Uterus (tissue), 2 donors: ENCODE measurements around the gene HSD17B8.

Experiments
- CTCF ChIP-seq, 4 experiments: fragments of 200-600 bp in 2 of 4; fragments of 450-650 bp in 2 of 4; sonication (generic) in 2 of 4; IDR thresholded peaks; one replicate each; pipeline ENCODE4 v1.5.1; 2016 to 2019; ENCODE audit warnings: antibody characterized with exemption in 4 of 4, mild to moderate bottlenecking in 2 of 4, moderate library complexity in 1 of 4
- POLR2A ChIP-seq, 2 donors: fragments of 450-650 bp; IDR thresholded peaks; one replicate each; pipeline ENCODE4 v1.6.1; 2016; ENCODE audit warnings: antibody characterized with exemption in 2 of 2, mild to moderate bottlenecking in 1 of 2, moderate library complexity in 1 of 2

DNA sequence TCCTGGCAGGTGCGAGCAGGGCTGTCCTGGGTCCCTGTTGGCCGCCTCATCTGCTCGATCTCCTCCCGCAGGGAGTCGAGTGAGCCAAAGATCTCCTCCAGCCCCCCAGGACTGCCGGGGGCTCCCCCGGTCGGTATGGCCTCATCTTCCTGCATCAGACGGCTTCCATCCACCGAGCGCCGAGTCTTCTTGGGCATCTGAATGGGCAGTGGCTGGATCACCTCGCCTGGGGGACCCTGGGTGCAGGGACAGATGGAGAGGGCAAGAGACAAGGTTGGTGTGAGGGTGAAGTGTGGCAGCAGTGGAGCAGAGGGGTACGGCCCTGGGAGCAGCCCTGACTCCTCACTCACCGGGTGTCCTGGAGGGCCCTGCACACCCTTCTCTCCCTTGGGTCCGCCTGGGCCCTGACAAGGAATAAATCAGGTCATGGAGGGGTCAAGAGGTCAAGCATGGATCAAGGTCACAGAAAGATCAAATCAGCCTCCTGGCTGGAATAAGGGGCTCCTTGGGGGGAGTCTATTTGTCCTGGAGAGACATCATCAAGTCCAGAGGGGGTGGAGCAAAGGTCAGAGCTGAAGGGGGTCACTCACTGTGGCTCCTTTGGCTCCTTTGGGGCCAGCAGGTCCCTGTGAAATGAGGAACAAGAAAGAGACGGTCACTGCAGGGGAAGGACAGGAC is 38.7 kb upstream of the HSD17B8 start:
- TF ChIP-seq CTCF (IDR thresholded peaks at IDR 0.05) = no peak
- TF ChIP-seq POLR2A (IDR thresholded peaks at IDR 0.05) = no peak
